ENCODE results near the gene TMEM52. TPM values are rescaled to one million over a fixed set of nuclear protein-coding genes. Genes with fewer than 3 reads are reported as not detected.
A peak's percentile ranks its signal among the peaks of the same experiment; 100 is the strongest.
"Not testable (repeated sequence)": the region's sequence is repeated elsewhere in the genome, so short reads cannot be mapped to it uniquely, and the experiment has no call there.

TMEM52 gene
- total and polyA plus RNA-seq, 5 experiments from 2014 or later = 0.20 to 1.0 (median 0.53) TPM; not detected in 2

DNA sequence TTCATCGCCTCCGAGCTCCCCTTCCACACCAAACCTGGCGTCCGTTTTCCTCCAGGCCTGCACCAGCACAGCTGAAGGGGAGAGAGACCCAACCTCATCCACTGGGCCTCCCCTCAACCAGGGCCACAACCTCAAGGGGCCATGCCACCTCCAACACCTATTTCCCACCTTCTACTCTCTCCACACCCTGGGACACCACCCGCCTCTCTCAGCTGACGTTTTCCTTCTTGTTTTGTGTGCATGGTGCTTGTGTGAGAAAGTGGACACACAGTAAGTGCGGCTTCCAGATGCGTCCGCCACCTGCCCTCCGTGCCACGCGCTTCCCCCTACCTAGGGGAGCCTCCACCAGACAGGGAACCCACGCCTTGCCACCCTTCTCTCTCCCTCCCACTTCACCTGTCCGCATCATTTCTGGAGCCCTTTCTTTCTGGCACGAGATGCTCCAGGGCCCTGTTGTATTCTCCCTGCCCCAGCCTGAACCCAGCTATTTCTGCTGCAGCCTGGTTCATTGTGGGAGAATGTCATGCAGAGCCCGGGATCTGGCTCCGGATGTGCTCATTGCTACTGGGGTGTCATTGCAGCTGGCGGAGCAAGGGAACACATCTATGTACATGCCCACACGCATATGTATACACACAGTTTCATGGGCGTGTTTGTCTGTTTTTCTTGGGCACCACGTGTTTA lies 26.9 kb downstream of the TMEM52 start:
- ATAC-seq = no peak

DNA sequence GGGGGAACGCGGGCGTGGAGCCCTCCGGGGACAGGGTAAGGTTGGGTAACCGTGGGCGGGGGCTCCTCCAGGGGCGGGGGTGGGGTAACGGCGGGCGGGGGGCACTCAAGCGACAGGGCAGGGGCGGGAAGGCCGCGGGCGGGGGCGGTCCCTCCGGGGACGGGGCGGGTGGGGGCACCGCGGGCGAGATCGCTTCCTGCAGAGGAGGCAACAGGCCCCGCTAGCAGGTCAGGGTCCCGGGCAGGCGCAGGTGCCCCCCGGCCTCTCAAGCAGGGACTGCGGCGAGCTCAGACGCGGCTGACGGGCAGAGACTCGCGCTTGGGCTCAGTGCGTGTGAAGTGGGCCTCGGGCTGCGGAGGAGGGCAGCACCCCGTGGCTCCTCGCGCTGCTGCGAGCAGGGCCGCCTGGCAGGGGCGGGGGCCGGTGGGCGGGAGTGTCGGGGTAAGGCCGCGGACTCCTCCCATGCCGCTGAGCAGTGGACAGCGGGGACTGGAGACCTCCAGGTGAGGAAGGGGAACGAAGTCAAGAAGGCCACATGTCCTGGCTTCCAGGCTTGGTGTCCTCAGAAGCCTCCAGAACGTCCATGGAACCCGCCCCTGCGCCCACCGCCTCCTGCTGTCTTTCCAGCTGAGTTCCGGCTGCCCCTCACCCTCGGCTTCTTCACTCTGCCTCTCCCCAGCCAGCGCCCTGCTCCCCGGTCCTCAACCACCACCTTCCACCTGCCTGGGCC lies 27.6 kb downstream of the TMEM52 start:
- Mint-ChIP-seq H3K36me3 (peaks cover 0 to 5% (median 1%) of the 10 kb centered on the region in 3 donors), H3K27ac (peak overlapping the region; percentile 89 to 99 (median 96)), H3K4me1 (peaks cover 30 to 69% (median 64%) of the 10 kb centered on the region in 4 donors), H3K27me3 (no peaks in the 10 kb centered on the region), H3K4me3 (peak overlapping the region; percentile 80 to 96 (median 93)), H3K9me3 (no peaks in the 10 kb centered on the region)
- peak in 7 of 10 donors; percentile 18 to 89 (median 73) for DNase-seq
- ATAC-seq = peak; percentile 56 to 59
- POLR2A ChIA-PET = interaction anchor here (0.5 to 2.3 kb wide), 9 partner anchors 10 to 261 kb away, joined by 3 to 25 read pairs (median 6); no protein-coding TSS in a partner anchor

More for the DNA sequence above, 26.9 kb downstream of the TMEM52 start:
- Mint-ChIP-seq H3K27ac (peak overlapping the region; percentile 89 to 99 (median 96)), H3K36me3 (peaks cover 0 to 5% (median under 1%) of the 10 kb centered on the region in 3 donors), H3K9me3 (no peaks in the 10 kb centered on the region), H3K4me1 (peaks cover 29 to 64% (median 61%) of the 10 kb centered on the region in 4 donors), H3K27me3 (no peaks in the 10 kb centered on the region), H3K4me3 (peak overlapping the region; percentile 80 to 96 (median 93))
- DNase-seq = peak in 3 of 10 donors; percentile 17 to 42 (median 31)
- POLR2A ChIA-PET = interaction anchor here (0.5 to 2.3 kb wide), 10 partner anchors 9 to 262 kb away, joined by 3 to 25 read pairs (median 6); no protein-coding TSS in a partner anchor

DNA sequence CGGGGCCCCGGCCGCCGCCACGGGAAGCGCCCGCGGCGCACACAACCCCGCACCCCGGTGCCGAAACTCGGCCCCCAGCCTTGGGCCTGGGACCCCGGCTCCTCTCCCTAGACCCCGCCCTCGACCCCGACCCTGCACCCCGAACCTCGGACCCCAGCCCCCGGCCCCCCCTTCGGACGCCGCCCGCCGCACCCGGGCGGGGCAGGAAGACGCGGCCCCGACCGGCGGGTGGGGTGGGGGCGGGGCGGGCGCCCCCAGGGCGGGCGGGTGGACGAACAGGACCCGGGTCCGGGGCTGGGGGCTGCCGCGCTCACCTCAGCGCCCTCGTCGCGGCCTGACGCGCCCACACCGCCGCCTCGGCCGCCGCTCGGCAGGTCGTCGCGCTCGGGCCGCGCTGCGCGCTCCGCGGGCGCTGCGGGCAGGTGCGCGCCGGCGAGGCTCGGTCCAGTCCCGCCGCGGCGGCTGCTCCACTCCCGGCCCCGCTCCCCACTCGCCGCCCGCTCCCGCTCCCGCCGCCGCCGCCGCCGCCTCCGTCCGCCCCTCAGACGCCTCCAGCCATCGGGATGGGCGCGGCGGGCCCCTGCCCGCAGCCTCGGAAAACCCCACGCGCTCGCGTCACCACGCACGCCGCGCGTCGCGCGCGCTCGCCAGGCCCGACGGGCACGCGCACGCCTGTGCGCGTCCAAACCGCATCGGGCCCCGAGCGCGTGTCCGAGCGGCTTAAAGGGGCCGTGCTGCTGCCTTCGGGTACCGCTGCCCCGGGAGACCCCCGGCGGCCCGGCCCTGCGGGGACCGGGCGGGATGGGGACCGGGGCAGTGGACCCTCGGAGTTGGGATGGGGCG lies 28.4 kb downstream of the TMEM52 start, which contains the start of gene GNB1:
TSS of gene GNB1 (minus strand) at position 582 of the 843 bp plus-strand sequence. CDS start 65,634 bp downstream, outside the sequence.
- Mint-ChIP-seq H3K27ac (peak within 1 kb of the TSS; percentile 89 to 99 (median 96)), H3K9me3 (no peaks in the 10 kb centered on the region), H3K27me3 (no peaks in the 10 kb centered on the region), H3K4me1 (peaks cover 31 to 72% (median 67%) of the 10 kb centered on the region in 4 donors), H3K36me3 (peaks cover 0 to 7% (median 1%) of the 10 kb centered on the region in 3 donors), H3K4me3 (peak within 1 kb of the TSS; percentile 80 to 96 (median 93))
- POLR2A ChIA-PET = interaction anchor here (1.2 to 2.3 kb wide), 8 partner anchors 11 to 260 kb away, joined by 4 to 25 read pairs (median 7); no protein-coding TSS in a partner anchor
- peak; percentile 61 to 73 for ATAC-seq
- peak; percentile 79 to 94 (median 89) for DNase-seq

DNA sequence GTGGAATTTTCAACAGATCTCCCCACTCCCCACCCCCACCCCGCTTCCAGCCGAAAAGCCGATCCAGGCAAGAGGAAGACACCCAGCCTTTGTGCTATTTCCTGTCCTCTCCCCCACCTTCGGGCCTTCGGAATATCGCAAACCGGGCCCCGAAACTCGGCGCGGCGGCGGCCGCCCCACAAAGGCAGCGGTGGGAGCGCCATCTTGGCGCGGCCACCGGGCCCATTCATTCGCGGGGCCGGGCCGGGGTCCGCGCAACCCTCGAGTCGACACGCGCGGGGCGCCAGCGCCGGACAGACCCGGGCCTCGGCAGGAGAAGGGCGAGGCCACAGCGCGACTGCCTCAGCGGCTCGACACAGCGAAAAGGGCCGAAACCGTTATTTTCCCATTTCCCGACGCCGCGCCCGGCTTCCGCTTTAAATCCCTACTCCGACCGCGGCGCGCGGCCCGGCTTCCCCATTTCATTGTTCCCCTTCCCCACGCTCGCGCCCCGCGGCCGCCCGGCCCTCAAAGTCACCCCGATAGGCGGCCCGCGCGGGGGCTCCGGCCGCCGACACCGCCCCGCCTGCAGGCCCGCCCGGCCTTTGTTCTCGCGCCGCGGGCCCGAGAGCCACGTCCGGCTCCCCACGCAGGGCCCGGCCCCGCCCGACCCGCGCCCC lies 29.1 kb downstream of the TMEM52 start:
- Mint-ChIP-seq H3K36me3 (peaks cover 0 to 7% (median 1%) of the 10 kb centered on the region in 3 donors), H3K4me1 (peaks cover 29 to 64% (median 63%) of the 10 kb centered on the region in 4 donors), H3K27me3 (no peaks in the 10 kb centered on the region), H3K27ac (peak overlapping the region; percentile 62 to 94 (median 88)), H3K4me3 (peak overlapping the region; percentile 59 to 92 (median 85)), H3K9me3 (no peaks in the 10 kb centered on the region)
- POLR2A ChIA-PET = interaction anchor here (0.7 to 0.8 kb wide), 2 partner anchors 18 to 313 kb away, joined by 3 to 4 read pairs; no protein-coding TSS in a partner anchor
- DNase-seq = peak in 8 of 10 donors; percentile 23 to 43 (median 40)
- peak; percentile 17 to 31 for ATAC-seq

DNA sequence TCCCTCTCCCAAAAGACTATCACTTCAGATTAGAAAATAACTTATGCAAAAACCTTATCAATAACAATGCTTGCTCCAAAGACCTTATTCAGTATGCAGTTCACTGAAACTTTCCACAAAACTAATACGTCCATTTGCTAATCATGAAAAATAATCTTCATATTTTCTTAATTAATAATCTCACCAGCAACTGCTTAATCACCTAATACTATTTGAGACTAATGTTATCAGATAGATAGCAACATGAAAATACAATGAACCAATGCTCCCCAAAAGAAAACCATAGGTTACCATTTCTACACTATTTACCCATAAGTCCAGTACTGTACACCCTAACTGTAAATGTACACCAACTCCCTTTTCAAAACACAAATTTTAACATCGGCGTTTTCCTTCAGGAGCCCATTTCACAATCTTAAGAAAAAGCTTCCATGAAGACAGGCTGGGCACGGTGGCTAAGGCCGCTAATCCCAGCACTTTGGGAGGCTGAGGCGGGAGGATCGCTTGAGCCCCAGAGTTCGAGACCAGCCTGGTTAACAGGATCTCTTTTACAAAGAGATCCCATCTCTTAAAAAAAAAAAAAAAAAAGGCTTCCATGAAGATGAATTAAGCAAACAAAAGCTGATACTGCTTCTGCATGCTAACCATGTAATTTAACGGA lies 29.9 kb downstream of the TMEM52 start:
- H3K27ac Mint-ChIP-seq = peak overlapping the region; percentile 62 to 94 (median 86)
- no peaks in the 10 kb centered on the region for H3K27me3 Mint-ChIP-seq
- H3K4me3 Mint-ChIP-seq = peak overlapping the region; percentile 59 to 92 (median 85)
- H3K4me1 Mint-ChIP-seq = peaks cover 24 to 62% (median 59%) of the 10 kb centered on the region in 4 donors
- no peak for DNase-seq
- no peaks in the 10 kb centered on the region for H3K9me3 Mint-ChIP-seq
- POLR2A ChIA-PET = interaction anchor here (0.7 to 0.8 kb wide), 2 partner anchors 19 to 312 kb away, joined by 3 to 4 read pairs; no protein-coding TSS in a partner anchor
- no peak for ATAC-seq
- H3K36me3 Mint-ChIP-seq = peaks cover 0 to 10% (median 1%) of the 10 kb centered on the region in 3 donors

DNA sequence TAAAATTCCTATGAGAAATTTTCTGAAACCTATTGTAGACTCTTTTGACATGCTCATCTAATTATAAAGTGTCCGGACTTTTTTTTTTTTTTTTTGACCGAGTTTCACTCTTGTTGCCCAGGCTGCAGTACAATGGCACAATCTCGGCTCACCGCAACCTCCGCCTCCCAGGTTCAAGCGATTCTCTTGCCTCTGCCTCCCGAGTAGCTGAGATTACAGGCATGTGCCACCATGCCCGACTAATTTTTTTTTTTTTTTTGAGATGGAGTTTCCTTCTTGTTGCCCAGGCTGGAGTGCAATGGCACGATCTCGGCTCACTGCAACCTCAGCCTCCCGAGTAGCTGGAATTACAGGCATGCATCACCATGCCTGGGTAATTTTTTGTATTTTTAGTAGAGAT lies 35.2 kb downstream of the TMEM52 start:
- H3K9me3 Mint-ChIP-seq, DNase-seq, H3K27me3 Mint-ChIP-seq, ATAC-seq: not testable (repeated sequence)
- H3K4me1 Mint-ChIP-seq = peaks cover 32 to 86% (median 74%) of the 10 kb centered on the region in 4 donors
- peak overlapping the region in 7 of 10 donors; percentile 22 to 71 (median 46) for H3K27ac Mint-ChIP-seq
- H3K36me3 Mint-ChIP-seq = peaks cover 0 to 32% (median 1%) of the 10 kb centered on the region in 3 donors
- POLR2A ChIA-PET = interaction anchor here (0.7 kb wide), 2 partner anchors 34 to 160 kb away, joined by 3 read pairs; no protein-coding TSS in a partner anchor
- peak overlapping the region in 8 of 10 donors; percentile 11 to 75 (median 41) for H3K4me3 Mint-ChIP-seq

DNA sequence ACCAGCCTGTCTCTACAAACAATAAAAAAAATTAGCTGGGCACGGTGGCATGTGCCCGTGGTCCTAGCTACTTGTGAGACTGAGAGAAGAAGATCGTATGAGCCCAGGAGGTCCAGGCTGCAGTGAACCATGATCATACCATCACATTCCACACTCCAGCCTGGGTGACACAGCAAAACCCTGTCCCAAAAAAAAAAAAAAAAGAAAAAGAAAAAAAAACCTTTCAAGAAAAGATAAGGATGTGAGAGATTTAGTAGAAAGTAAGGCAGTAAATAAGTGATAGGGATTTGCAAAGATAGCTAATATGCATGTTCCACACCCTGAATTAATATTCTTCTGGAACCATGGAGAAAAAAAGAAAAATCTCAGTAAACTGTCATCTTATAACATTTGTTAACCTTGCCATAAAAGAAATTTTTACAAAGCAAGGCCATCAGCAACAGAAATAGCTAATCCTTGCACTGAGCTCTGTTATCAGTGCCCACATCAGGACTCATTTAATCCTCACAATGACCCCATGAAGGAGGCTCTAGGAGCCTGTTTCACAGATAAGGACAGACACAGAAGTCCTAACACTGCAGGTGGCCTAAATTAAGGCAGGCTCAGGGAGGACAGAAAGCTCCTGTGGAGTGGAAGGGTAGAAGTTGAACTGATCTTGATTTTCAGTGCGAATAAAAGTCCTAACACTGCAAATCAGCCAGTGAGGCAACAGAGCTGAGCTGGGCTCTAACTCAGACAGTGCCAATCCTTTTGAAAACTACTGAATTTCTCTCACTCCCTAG lies 35.8 kb downstream of the TMEM52 start:
- POLR2A ChIA-PET = interaction anchor here (0.7 to 1.2 kb wide), 3 partner anchors 157 to 476 kb away, joined by 3 to 4 read pairs (median 3); no protein-coding TSS in a partner anchor
- Mint-ChIP-seq H3K27me3 (no peaks in the 10 kb centered on the region), H3K9me3 (no peaks in the 10 kb centered on the region), H3K36me3 (peaks cover 0 to 38% (median 7%) of the 10 kb centered on the region in 3 donors), H3K4me3 (peak overlapping the region in 7 of 10 donors; percentile 18 to 75 (median 58)), H3K27ac (peak overlapping the region in 7 of 10 donors; percentile 22 to 66 (median 46)), H3K4me1 (peaks cover 35 to 86% (median 74%) of the 10 kb centered on the region in 4 donors)
- no peak for DNase-seq
- ATAC-seq = peak in 1 of 2 donors; percentile 22

DNA sequence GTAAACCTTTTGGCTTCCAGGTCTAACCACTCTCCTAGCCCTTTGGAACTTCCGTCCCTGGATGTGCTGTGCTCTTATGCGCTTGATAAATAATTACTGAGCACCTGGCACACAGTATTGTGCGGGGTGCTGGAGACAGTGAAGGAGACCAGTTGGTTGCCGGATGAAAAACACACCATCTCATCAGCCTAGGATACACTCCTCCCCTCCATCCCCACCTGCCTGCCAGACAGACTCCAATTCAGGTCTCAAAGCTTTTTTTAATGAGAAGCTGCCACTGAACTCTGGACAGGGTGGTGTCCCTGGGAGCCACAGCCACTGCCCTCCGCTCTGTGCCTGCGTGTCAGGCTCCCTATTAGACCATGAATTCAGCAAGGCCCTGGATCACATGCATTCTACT lies 37.4 kb downstream of the TMEM52 start:
- POLR2A ChIA-PET = interaction anchor here (0.6 to 1.2 kb wide), 2 partner anchors 25 to 161 kb away, joined by 3 to 4 read pairs; no protein-coding TSS in a partner anchor
- Mint-ChIP-seq H3K9me3 (no peaks in the 10 kb centered on the region), H3K27ac (peak overlapping the region in 7 of 10 donors; percentile 3 to 79 (median 75)), H3K4me1 (peaks cover 35 to 83% (median 71%) of the 10 kb centered on the region in 4 donors), H3K27me3 (no peaks in the 10 kb centered on the region), H3K4me3 (peak overlapping the region in 7 of 10 donors; percentile 15 to 73 (median 57)), H3K36me3 (peaks cover 0 to 45% (median 7%) of the 10 kb centered on the region in 3 donors)
- ATAC-seq (no peak), DNase-seq (no peak)

DNA sequence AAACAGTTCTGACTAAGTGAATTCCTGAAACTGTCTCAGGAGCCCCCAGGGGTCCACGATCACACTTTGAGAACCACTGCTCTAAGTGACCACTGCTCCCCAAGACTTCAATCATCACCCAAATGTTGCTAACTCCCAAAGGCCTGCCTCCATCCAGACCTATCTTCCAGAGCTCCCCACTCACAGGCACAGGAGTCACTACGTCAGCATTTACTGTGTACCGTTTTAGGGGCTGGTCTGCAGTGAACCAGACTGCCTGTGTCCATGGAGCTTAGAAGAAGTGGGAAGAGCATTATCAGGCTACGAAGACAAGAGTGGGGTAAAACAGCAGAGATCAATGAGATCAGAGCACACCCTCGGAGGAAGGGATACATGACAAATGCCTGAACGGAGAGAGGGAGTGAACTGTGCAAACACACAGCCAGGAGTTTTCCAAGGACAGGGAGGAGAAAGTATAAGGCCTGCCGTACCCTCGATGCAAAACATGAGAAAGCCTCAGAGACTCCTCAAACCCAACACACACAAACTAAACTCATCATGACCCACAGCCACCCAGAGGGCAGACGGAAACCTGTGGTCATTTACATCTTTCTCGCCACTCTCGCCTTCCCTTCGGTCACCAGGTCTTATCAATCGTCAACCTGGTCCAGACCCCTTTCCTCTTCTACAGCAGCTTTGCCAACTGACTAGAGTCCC lies 38.3 kb downstream of the TMEM52 start:
- H3K4me3 Mint-ChIP-seq = peak overlapping the region in 9 of 10 donors; percentile 20 to 73 (median 52)
- peaks cover 41 to 86% (median 73%) of the 10 kb centered on the region in 4 donors for H3K4me1 Mint-ChIP-seq
- no peaks in the 10 kb centered on the region for H3K27me3 Mint-ChIP-seq
- POLR2A ChIA-PET = interaction anchor here (0.7 kb wide), 1 partner anchor 341 kb away, joined by 3 read pairs; no protein-coding TSS in a partner anchor
- ATAC-seq (no peak), DNase-seq (no peak)
- H3K9me3 Mint-ChIP-seq = no peaks in the 10 kb centered on the region
- H3K36me3 Mint-ChIP-seq = peaks cover 0 to 51% (median 9%) of the 10 kb centered on the region in 3 donors
- H3K27ac Mint-ChIP-seq = peak overlapping the region in 9 of 10 donors; percentile 0 to 91 (median 73)
